Activated CD4-positive, alpha-beta T cell treated with anti-CD3 and anti-CD28 coated beads, Interleukin-2, amount 50 U/mL, for 1 hour (primary cell): ENCODE measurements around the gene CGB5.
"Not testable (repeated sequence)": the region's sequence is repeated elsewhere in the genome, so short reads cannot be mapped to it uniquely, and the experiment has no call there.

Experiments
- DNase-seq: peaks from one replicate; pipeline ENCODE4 v3.0.0-alpha.2; 2020

Gene CGB5

DNA sequence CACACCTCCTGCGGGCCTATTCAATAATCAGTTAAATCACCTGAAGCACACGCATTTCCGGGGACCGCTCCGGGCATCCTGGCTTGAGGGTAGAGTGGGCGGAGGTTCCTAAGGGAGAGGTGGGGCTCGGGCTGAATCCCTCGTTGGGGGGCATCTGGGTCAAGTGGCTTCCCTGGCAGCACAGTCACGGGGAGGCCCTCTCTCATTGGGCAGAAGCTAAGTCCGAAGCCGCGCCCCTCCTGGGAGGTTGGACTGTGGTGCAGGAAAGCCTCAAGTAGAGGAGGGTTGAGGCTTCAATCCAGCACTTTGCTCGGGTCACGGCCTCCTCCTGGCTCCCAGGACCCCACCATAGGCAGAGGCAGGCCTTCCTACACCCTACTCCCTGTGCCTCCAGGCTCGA, at the start of gene CGB5:
TSS of gene CGB5 (plus strand) at position 301 of the 400 bp plus-strand sequence. CDS start 362 bp downstream, outside the sequence.
- DNase-seq: not testable (repeated sequence)

GRCh38 chr19:48994035-48994386, 49.6 kb upstream of the CGB5 start:
- DNase-seq: no peak

- peak; percentile 49 for DNase-seq
Observed at GRCh38 chr19:48997972-48998371, 45.7 kb upstream of the CGB5 start.

GRCh38 chr19:48999481-49000325, 43.9 kb upstream of the CGB5 start:
- DNase-seq: peak; percentile 74

- DNase-seq: no peak
Observed at GRCh38 chr19:49004133-49004532, 39.5 kb upstream of the CGB5 start.

DNA sequence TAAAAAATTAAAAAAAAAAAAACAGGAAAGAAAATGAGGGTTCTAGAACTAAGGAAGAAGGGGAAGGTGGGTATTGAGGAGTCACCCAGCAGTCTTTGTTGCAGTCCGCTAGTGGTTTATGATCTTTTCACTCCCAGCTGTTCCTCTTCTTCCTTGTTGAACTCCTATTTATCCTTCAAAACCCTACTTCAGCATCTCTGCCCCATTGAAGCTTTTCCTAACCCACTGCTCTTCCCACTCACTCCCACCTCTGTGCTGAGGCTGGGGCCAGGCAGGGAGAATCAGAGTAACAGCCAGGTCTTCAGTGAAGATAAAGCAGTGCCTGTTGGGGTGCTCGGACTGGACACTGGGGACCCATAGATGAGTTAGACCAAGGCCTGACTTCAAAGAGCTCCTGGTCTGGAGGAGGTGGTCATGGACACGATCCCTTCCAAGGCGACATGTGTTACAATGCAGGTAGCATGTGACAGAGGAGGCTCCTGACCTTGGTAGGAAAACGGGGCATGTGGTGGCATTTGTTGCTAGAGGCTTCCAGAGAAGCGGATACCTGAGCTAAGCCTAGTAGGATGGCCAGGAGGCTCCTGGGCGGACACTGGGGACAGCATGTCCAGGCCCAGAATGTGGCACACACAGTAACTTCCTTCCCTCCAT, 38.6 kb upstream of the CGB5 start:
- no peak for DNase-seq

DNA sequence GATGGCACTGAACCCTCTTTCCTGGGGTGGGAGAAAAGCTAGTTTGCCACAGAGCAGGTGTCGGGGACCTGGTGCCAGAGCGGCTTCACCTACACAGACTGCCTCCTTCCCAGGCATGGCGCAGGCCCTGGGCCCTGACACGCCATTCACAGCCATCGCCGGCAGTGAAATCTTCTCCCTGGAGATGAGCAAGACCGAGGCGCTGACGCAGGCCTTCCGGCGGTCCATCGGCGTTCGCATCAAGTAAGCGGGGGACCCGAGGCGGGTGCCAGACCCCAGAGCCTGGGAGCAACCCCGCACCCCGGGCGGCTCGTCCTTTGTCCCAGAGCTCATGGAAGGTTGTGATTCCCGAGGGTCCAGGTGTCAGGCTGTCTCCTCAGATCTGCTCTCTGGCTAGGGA, 36.7 kb upstream of the CGB5 start:
- DNase-seq: no peak

- DNase-seq: no peak
Observed at GRCh38 chr19:49009828-49010227, 33.8 kb upstream of the CGB5 start.

DNA sequence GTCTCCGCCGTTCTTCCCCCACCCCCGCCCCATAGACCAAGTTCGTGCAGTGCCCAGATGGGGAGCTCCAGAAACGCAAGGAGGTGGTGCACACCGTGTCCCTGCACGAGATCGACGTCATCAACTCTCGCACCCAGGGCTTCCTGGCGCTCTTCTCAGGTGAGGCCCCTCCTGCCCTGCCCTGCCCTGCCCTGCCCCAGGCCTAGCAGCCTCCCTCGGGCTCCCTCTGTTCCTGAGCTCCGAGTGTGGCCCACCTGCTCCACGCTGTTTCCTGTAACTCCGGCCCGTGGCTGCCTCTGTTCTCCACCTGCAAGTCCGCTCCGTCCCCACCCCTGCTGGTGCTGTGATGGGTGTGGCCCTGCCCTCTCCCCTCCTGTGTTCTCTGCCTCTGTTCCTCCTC, 33.2 kb upstream of the CGB5 start:
- DNase-seq: no peak

DNA sequence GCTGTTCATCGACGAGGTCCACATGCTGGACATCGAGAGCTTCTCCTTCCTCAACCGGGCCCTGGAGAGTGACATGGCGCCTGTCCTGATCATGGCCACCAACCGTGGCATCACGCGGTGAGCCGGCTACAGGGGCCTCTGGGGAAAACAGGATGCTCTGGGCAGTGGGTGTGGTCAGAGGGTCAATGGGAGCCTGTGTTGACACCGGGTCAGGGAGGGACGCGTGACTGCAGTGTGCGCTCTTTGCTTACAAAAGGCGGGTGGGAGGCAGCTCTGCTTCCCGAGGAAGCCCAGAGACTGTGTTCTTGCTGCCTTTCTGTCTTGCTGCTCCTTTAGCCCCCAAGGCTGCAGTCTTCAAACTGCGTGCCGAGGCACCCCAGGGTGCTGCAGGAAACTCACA, 32.5 kb upstream of the CGB5 start:
- DNase-seq: no peak

- no peak for DNase-seq
Observed at GRCh38 chr19:49014123-49014869, 29.4 kb upstream of the CGB5 start.

DNA sequence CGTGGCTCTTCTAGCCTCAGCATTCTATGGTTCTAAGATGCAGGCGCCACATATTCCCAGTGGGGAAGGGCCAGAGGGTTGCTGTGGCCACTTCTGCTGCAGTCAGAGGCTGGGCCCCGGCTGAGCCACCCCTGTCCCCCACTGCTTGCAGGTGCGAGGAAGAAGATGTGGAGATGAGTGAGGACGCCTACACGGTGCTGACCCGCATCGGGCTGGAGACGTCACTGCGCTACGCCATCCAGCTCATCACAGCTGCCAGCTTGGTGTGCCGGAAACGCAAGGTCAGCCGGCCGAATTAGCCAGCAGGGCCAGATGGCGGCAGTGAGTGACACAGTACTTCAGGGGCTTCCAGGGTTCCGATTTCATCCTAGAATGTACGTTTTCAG, 28.8 kb upstream of the CGB5 start:
- no peak for DNase-seq

- no peak for DNase-seq
Observed at GRCh38 chr19:49016067-49016839, 27.4 kb upstream of the CGB5 start.

DNA sequence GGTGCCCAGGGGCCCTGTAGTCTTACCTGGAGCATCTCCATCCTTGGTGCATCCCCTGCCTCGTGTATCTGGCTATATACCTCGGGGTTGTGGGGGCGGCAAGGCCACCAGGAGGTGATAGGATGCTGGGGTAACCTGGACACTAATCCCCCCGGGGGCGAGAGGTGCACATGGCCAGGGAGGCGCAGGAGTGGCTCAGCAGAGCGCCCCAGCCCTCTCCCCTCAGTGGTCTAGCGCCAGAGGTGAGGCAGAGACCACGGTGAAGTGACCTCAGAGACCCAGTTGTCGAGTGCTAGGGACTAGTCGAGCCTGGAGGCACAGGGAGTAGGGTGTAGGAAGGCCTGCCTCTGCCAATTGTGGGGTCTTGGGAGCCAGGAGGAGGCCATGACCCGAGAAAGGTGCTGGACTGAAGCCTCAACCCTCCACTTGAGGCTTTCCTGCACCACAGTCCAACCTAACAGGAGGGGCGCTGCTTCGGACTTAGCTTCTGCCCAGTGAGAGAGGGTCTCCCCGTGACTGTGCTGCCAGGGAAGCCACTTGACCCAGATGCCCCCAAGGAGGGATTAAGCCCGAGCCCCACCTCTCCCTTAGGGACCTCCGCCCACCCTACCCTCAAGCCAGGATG, 26.5 kb upstream of the CGB5 start, which contains the start of gene LHB:
TSS of gene LHB (minus strand) at position 51 of the 625 bp plus-strand sequence. CDS start at position 41, 10 bp downstream.
- DNase-seq: no peak

GRCh38 chr19:49017666-49018351, 25.8 kb upstream of the CGB5 start:
- peak; percentile 68 for DNase-seq

GRCh38 chr19:49018388-49019241, 25.0 kb upstream of the CGB5 start:
- not testable (repeated sequence) for DNase-seq

GRCh38 chr19:49019242-49019932, 24.3 kb upstream of the CGB5 start:
- peak; percentile 62 for DNase-seq

- DNase-seq: no peak
Observed at GRCh38 chr19:49020342-49020741, 23.3 kb upstream of the CGB5 start.

DNA sequence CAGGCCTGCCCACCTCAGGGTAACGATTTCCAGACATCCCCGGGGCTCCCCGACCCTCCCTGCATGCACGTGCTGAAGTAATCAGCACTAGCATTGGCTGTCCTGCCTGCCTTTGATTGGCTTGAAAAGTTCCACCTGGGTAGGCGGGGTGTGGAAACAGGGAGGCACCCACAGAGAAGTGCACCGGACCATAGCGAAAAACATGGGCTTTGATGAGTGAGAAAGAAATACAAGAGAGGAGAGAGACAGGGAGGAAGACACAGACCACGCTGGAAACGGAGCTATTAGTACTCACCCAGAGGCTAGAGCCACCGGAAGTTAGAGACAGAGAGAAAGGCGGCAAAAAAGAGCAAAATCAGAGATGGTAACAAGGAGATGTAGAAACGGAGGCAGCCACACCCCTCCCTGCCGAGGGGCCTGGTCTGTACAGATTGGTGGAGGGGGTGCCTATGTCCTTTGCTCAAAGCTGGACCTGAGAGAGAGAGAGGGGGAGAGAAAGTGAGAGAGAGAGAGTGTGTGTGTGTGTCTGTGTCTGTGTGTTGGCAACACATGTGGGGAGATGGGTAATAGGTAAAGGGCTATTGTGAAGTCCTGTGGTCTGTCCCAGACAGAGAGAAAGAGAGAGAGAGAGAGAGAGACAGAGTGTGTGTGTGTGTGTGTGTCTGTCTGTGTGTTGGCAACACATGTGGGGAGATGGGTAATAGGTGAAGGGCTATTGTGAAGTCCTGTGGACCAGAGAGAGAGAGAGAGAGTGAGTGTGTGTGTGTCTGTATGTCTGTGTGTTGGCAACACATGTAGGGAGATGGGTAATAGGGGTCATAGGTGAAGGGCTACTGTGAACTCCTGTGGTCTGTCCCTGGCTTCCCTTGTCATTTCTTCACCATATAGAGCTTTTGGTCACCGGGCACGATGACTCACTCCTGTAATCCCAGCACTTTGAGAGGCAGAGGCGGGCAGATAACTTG, 22.4 kb upstream of the CGB5 start:
- no peak for DNase-seq
